Mesodermal cell (in vitro differentiated cells): ENCODE measurements around the gene FCHO2.
A peak's percentile ranks its signal among the peaks of the same experiment; 100 is the strongest.

Experiments
- H3K27ac ChIP-seq: 2 replicates; pipeline ENCODE4 v1.7.0; 2013; ENCODE audit warnings: mild to moderate bottlenecking, low read depth, low read length, moderate library complexity; ENCODE audit not compliant: severe bottlenecking
- H3K36me3 ChIP-seq: 2 replicates; pipeline ENCODE4 v1.7.1; 2013; ENCODE audit warnings: mild to moderate bottlenecking, low read length, moderate library complexity; ENCODE audit not compliant: control insufficient read depth, insufficient read depth
- H3K4me1 ChIP-seq: one replicate; pipeline ENCODE4 v1.7.1; 2013; ENCODE audit warnings: mild to moderate bottlenecking, low read length; ENCODE audit not compliant: insufficient read depth, control insufficient read depth, poor library complexity, severe bottlenecking
- H3K4me3 ChIP-seq: 2 replicates; pipeline ENCODE4 v1.7.0; 2013; ENCODE audit warnings: low read length, control low read depth, mild to moderate bottlenecking; ENCODE audit not compliant: insufficient read depth, poor library complexity, severe bottlenecking; ENCODE audit errors: extremely low read depth
- H3K9me3 ChIP-seq: 2 replicates; pipeline ENCODE4 v1.7.1; 2013; ENCODE audit warnings: mild to moderate bottlenecking, low read length, moderate library complexity; ENCODE audit not compliant: control insufficient read depth
- WGBS, 2 experiments: methylation state at CpG; one replicate each; pipeline ENCODE4 v1.1.5; 2013; ENCODE audit warnings: missing lambda C conversion rate in 2 of 2; ENCODE audit not compliant: insufficient coverage in 2 of 2; 5-methylcytosine and 5-hydroxymethylcytosine counted together

Gene FCHO2

DNA sequence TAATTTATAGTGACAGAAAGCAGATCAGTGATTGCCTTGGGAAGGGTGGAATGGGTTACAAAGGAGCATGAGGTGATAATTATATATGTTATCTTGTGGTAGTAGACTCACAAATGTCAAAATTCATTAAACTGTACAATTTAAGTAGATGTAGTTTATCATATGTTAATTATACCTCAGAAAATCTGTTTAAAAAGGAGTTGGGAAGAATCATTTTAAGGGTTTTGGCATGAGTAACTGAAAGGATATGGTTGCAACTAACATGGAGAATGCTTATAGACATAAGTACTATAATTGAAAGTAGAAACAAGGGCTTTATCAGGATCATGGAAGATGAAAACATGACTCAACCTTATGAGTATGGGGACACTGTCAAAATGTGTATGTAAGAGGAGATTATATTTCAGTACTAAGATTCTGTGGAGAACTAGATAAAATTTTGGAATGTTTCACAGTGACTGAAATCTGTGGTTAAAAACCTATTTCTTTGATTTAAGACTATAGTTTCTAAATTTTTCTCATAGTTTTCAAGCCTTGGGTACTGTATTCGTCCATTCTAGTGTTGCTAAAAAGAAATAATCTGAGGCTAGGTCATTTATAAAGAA lies 73.3 kb downstream of the FCHO2 start:
- no peak overlapping the region for H3K27ac ChIP-seq
- peaks cover 30% of the 10 kb centered on the region for H3K36me3 ChIP-seq

GRCh38 chr5:73030531-73030930 lies 74.7 kb downstream of the FCHO2 start:
- H3K9me3 ChIP-seq: no peaks in the 10 kb centered on the region
- WGBS, 2 experiments: no CpG with 5 or more reads among the region's 1 CpG
- peak overlapping the region; percentile 82 for H3K27ac ChIP-seq
- H3K4me3 ChIP-seq: no peak overlapping the region
- H3K36me3 ChIP-seq: peaks cover 35% of the 10 kb centered on the region
- peaks cover 6% of the 10 kb centered on the region for H3K4me1 ChIP-seq

More for the DNA sequence above, 73.3 kb downstream of the FCHO2 start:
- Histone ChIP-seq H3K4me1 (peaks cover 6% of the 10 kb centered on the region), H3K4me3 (no peak overlapping the region), H3K9me3 (no peaks in the 10 kb centered on the region)
- 80% methylated on average over 1 of the region's 1 CpG; no CpG with 5 or more reads in 1 of the 2 experiments for WGBS, 2 experiments

- no peak overlapping the region for H3K4me3 ChIP-seq
- no peaks in the 10 kb centered on the region for H3K9me3 ChIP-seq
- H3K27ac ChIP-seq: peak overlapping the region; percentile 82
- peaks cover 6% of the 10 kb centered on the region for H3K4me1 ChIP-seq
- peaks cover 33% of the 10 kb centered on the region for H3K36me3 ChIP-seq
Observed at GRCh38 chr5:73030995-73031394, 75.2 kb downstream of the FCHO2 start.

DNA sequence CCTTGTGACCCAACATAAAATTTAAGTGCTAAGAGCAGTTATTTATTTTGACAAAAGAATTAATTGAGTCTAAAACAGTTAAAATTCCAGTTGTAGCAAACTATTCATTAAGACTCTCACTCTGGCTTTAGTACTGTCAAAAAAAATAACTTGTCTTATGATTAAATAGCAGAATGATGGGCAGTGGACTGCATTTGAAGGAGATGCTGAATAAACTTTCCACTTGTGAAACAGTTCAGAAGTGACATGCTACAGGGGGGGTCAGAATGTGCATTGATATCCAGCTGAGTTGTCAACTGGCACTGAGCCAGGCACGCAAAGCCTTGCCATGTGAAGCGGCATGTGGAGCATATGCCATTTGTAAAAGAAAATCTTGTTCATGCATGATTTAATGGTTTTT lies 76.0 kb downstream of the FCHO2 start:
- Histone ChIP-seq H3K27ac (no peak overlapping the region), H3K36me3 (peaks cover 31% of the 10 kb centered on the region), H3K4me1 (peaks cover 6% of the 10 kb centered on the region), H3K9me3 (no peaks in the 10 kb centered on the region), H3K4me3 (no peak overlapping the region)
- 83 to 88% methylated on average over 1 to 2 of the region's 2 CpGs for WGBS, 2 experiments

DNA sequence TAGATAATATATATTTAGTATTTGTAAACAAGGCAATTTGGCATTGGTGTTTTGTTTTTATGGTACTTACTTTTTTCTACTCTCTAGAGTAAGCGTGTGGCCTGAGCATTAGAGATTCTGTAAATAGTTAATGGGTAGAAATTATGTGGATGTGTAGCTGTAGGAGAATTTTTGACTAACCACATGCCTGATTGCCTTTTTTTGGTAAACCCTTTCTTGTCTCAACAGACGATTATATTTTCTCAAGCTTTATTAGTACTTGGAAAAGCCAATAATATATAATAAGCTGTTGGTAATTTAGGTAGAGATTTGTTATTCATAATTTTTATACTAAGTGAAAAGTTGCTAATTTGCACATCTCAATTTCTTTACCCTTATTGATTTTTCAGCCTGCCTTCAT lies 76.8 kb downstream of the FCHO2 start:
- Histone ChIP-seq H3K9me3 (no peaks in the 10 kb centered on the region), H3K4me3 (no peak overlapping the region), H3K36me3 (peaks cover 28% of the 10 kb centered on the region), H3K4me1 (peaks cover 6% of the 10 kb centered on the region), H3K27ac (no peak overlapping the region)
- 100% methylated on average over 1 of the region's 2 CpGs; no CpG with 5 or more reads in 1 of the 2 experiments for WGBS, 2 experiments

DNA sequence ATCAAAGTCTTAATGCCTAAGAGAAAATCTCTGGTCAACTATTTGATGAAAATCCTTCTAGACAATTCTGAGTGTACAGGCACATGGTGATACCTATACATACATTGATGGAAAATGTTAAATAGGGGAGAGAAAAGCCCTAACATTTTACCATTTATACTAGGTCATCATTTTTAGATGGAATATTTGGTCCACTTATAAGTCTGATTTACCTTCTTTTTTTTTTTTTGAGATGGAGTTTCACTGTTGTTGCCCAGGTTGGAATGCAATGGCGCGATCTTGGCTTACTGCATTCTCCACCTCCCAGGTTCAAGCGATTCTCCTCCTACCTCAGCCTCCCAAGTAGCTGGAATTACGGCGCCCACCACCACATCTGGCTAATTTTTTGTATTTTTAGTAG lies 81.7 kb downstream of the FCHO2 start:
- Histone ChIP-seq H3K4me3 (no peak overlapping the region), H3K4me1 (no peaks in the 10 kb centered on the region), H3K27ac (no peak overlapping the region), H3K36me3 (peaks cover 19% of the 10 kb centered on the region), H3K9me3 (no peaks in the 10 kb centered on the region)
- 100% methylated on average over 2 to 3 of the region's 5 CpGs for WGBS, 2 experiments

DNA sequence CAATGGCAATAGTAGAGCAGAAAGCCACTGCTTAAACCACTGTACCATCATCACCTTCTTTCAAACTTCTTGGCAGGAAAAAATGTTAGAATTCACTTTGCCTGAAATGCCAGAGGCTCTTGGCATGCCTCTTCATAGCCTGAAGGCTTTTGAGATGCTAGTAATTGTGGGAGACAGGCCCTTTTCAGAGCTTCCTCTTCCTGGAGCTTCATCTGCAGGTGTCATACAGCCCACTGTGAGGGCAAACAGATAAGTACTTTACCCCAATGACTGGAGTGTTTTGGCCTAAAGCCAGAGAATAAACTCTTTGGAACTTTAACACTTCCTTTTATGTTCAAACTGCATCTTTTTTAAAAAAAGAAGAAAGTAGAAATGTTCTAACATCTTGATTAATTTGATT lies 83.2 kb downstream of the FCHO2 start:
- no peak overlapping the region for H3K4me3 ChIP-seq
- H3K9me3 ChIP-seq: no peaks in the 10 kb centered on the region
- peaks cover 20% of the 10 kb centered on the region for H3K36me3 ChIP-seq
- H3K27ac ChIP-seq: no peak overlapping the region
- H3K4me1 ChIP-seq: no peaks in the 10 kb centered on the region

DNA sequence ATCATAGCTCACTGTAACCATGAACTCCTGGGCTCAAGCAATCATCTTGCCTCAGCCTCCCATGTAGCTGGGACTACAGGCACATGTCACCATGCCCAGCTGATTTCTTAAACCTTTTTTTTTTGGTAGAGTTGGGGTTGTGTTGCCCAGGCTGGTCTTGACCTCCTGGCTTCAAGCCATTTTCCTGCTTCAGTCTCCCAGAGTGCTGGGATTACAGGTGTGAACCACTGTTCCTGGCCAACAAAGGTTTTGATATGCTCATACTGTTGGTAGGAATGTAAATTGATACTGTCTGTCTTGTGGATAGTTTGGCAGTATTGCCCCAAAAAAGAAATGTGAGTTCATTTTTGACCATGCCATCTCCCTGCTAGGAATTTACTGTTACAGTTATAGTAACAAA lies 87.2 kb downstream of the FCHO2 start:
- Histone ChIP-seq H3K27ac (no peak overlapping the region), H3K9me3 (no peaks in the 10 kb centered on the region), H3K4me1 (no peaks in the 10 kb centered on the region), H3K36me3 (peaks cover 13% of the 10 kb centered on the region), H3K4me3 (no peak overlapping the region)

DNA sequence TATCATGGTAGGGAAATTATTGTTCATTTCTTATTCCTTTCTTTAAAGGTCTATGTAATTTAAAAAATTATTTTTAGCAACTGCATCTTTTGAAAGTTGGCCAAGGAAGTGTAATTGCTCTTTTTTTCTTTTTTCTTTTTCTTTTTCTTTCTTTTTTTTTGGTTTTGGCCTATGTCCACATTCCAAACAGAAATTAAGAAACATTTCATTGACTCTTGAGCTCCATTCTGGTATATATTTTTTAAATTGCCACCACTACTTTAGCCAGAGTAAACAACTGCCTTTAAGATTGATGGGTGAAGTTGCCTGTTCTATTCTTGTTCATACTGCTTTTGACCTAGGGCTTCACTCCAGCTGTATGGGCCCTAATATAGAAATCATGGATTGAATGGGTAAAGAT lies 88.7 kb downstream of the FCHO2 start:
- H3K36me3 ChIP-seq: peaks cover 15% of the 10 kb centered on the region
- H3K4me1 ChIP-seq: no peaks in the 10 kb centered on the region
- no peaks in the 10 kb centered on the region for H3K9me3 ChIP-seq
- no peak overlapping the region for H3K27ac ChIP-seq
- H3K4me3 ChIP-seq: no peak overlapping the region

DNA sequence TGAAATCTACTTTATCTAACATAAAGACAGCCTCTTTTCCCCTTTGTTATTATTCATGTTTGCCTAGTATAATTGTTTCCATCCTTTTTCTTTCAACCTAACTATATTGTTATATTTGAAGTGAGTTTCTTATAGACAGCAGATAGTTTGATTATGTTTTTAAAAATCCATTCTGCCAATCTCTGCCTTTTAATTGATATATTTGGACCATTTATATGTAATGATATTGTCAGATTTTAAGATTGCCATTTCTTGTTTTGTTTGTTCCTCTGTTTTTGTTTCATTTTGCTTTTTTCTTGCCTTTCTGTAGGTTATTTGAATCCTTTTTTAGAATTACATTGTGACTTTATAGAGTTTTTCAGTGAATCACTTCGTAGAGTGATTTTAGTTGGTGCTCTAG lies 89.8 kb downstream of the FCHO2 start:
- Histone ChIP-seq H3K4me3 (no peak overlapping the region), H3K4me1 (no peaks in the 10 kb centered on the region), H3K36me3 (peaks cover 18% of the 10 kb centered on the region), H3K9me3 (no peaks in the 10 kb centered on the region), H3K27ac (no peak overlapping the region)
- 100% methylated on average over 1 of the region's 1 CpG; no CpG with 5 or more reads in 1 of the 2 experiments for WGBS, 2 experiments

GRCh38 chr5:73061593-73061992 lies 105.8 kb downstream of the FCHO2 start:
- Histone ChIP-seq H3K27ac (no peak overlapping the region), H3K36me3 (peaks cover 8% of the 10 kb centered on the region), H3K4me1 (no peaks in the 10 kb centered on the region), H3K4me3 (no peak overlapping the region), H3K9me3 (no peaks in the 10 kb centered on the region)
- WGBS, 2 experiments: 100% methylated on average over 1 of the region's 2 CpGs
